Small intestine (tissue), 7 donors: Measurements from ENCODE around the gene RTP3. TPM values are rescaled to one million over a fixed set of nuclear protein-coding genes. Genes with fewer than 3 reads are reported as not detected.
"Not testable (repeated sequence)": the region's sequence is repeated elsewhere in the genome, so short reads cannot be mapped to it uniquely, and the experiment has no call there.

Source experiments
- DNase-seq, 2 donors: peaks; one replicate each; pipeline versions ENCODE4 v3.0.0 to v3.0.0-alpha.2; 2013
- FAIRE-seq: peaks from 2 replicates; lab custom pipeline; 2012; peaks lifted over from hg19 to GRCh38; lab: Jason Lieb, UNC
- H3K27ac ChIP-seq, 3 donors: one replicate each; pipeline ENCODE4 v1.5.1; 2013; ENCODE audit warnings: low read length in 2 of 3, mild to moderate bottlenecking in 2 of 3, control low read depth in 1 of 3, inconsistent platforms in 1 of 3, low read depth in 1 of 3, moderate library complexity in 1 of 3
- H3K27me3 ChIP-seq, 3 donors: one replicate each; pipeline ENCODE4 v1.6.1; 2013; ENCODE audit warnings: low read length in 3 of 3, inconsistent platforms in 1 of 3; ENCODE audit not compliant: control insufficient read depth in 3 of 3, insufficient read depth in 3 of 3
- H3K36me3 ChIP-seq, 3 donors: one replicate each; pipeline ENCODE4 v1.6.1; 2013; ENCODE audit warnings: low read length in 3 of 3, inconsistent platforms in 1 of 3, low read depth in 1 of 3, mild to moderate bottlenecking in 1 of 3, moderate library complexity in 1 of 3; ENCODE audit not compliant: control insufficient read depth in 3 of 3, insufficient read depth in 2 of 3
- H3K4me1 ChIP-seq, 3 donors: one replicate each; pipeline ENCODE4 v1.6.1; 2013; ENCODE audit warnings: low read length in 2 of 3, inconsistent platforms in 1 of 3, low read depth in 1 of 3, mild to moderate bottlenecking in 1 of 3, moderate library complexity in 1 of 3; ENCODE audit not compliant: control insufficient read depth in 3 of 3, insufficient read depth in 2 of 3
- H3K4me3 ChIP-seq, 3 donors: one replicate each; pipeline ENCODE4 v1.5.1; 2013; ENCODE audit warnings: low read length in 3 of 3, control low read depth in 1 of 3, inconsistent platforms in 1 of 3, low read depth in 1 of 3, mild to moderate bottlenecking in 1 of 3, moderate library complexity in 1 of 3
- H3K9me3 ChIP-seq, 2 donors: one replicate each; pipeline ENCODE4 v1.6.1; 2013; ENCODE audit warnings: low read depth in 1 of 2, low read length in 1 of 2; ENCODE audit not compliant: control insufficient read depth in 2 of 2, insufficient read depth in 1 of 2
- WGBS, 3 donors: extraction: QIAGEN DNeasy Blood & Tissue Kit; methylation state at CpG; one replicate each; pipeline ENCODE4 v1.1.7; 2013; 5-methylcytosine and 5-hydroxymethylcytosine counted together
- polyA plus RNA-seq, 4 donors: library from polyadenylated mRNA; stranded (reverse) in 3 of 4; unstranded in 1 of 4; fragments of 200-250 nt in 3 of 4; fragments of 120-200 nt in 1 of 4; gene quantifications; one replicate each; pipeline versions ENCODE4 v1.2.1 to v1.2.3, GENCODE V29; 2013
- donor health status: healthy with polysubstance abuse.
- donor health status: control.
- donor health status: control.
- donor health status: Bipolar disorder and iron deficiency.
- donor health status: healthy.

RTP3 gene
- polyA plus RNA-seq, 4 donors = 0.06 TPM; not detected in 3

DNA sequence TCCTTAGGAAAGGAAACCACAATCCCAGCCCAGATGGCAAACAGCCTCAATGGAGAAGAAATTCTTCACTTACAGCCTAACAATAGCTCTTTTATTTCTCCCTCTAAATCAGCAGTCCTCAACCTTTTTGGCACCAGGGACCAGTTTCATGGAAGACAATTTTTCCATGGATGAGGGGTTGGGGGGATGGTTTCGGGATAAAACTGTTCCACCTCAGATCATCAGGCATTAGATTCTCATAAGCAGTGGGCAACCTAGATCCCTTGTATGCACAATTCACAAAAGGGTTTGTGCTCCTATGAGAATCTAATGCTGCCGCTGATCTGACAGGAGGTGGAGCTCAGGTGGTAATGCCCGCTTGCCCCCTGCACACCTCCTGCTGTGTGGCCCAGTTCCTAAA lies 50.8 kb downstream of the RTP3 start:
- not testable (repeated sequence) for DNase-seq, FAIRE-seq, H3K4me3 ChIP-seq, H3K27me3 ChIP-seq, H3K36me3 ChIP-seq, H3K4me1 ChIP-seq, H3K9me3 ChIP-seq, H3K27ac ChIP-seq
- 91 to 98% (median 96%) methylated on average over 3 of the region's 3 CpGs for WGBS, 3 donors

DNA sequence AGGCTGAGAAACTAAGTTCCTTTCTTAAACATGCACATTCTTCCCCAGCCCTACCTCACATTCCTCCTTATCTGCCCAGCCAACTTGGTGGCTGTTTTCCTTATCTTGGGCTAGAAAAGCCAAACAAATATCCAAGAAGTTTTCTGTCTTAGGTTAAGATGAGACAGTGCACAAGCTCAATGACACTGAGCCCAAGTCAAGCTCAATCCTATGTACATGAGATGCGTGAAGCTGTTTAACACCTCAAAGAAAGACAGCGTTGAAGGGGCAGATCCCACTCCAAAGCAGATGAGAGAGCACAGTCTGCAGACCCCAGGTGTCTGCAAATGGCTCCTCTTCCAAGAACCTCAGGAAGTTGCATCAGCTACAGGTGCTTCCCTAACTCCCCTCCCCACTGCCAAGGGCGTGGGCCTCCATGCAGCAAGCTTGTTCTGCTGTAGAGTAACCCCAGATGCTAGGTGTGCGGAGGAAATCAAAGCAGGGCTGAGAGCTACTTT lies 51.7 kb downstream of the RTP3 start:
- Histone ChIP-seq H3K27me3 (no peaks in the 10 kb centered on the region), H3K36me3 (no peaks in the 10 kb centered on the region), H3K9me3 (no peaks in the 10 kb centered on the region), H3K4me3 (no peak overlapping the region), H3K27ac (no peak overlapping the region), H3K4me1 (no peaks in the 10 kb centered on the region)
- WGBS, 3 donors = 64 to 74% (median 70%) methylated on average over 4 of the region's 4 CpGs
- no peak for DNase-seq
- FAIRE-seq = no peak

- no peak for FAIRE-seq
- Histone ChIP-seq H3K27me3 (no peaks in the 10 kb centered on the region), H3K4me3 (no peak overlapping the region), H3K36me3 (no peaks in the 10 kb centered on the region), H3K9me3 (no peaks in the 10 kb centered on the region), H3K27ac (no peak overlapping the region), H3K4me1 (no peaks in the 10 kb centered on the region)
- DNase-seq = no peak
- 67 to 72% (median 67%) methylated on average over 1 of the region's 1 CpG for WGBS, 3 donors
Measured at GRCh38 chr3:46549989-46550388, 52.2 kb downstream of the RTP3 start.

Other genes starting within 250 kb of the RTP3 start
- gene CCR2, start 143.9 kb upstream of the RTP3 start, polyA plus RNA-seq = 1 to 10 TPM in 2 of 4 donors, under 1 TPM in 1, not detected in 1; 0.87 to 1.4 (median 1.3) TPM
- gene CCR5, start 127.0 kb upstream of the RTP3 start, polyA plus RNA-seq = 1 to 10 TPM in 1 of 4 donors, under 1 TPM in 3; 0.81 to 1.5 (median 0.92) TPM
- 10 to 100 TPM; 10.7 to 13.9 (median 12.2) TPM for gene CCRL2, start 90.7 kb upstream of the RTP3 start, polyA plus RNA-seq
- gene LTF, start 33.1 kb upstream of the RTP3 start, polyA plus RNA-seq = 1 to 10 TPM in 2 of 4 donors, under 1 TPM in 2; 0.22 to 6.0 (median 1.5) TPM
- gene LRRC2, start 68.3 kb downstream of the RTP3 start, polyA plus RNA-seq = under 1 TPM in 3 of 4 donors, not detected in 1; 0.22 to 0.66 (median 0.61) TPM
- gene FAM240A, start 114.5 kb downstream of the RTP3 start, polyA plus RNA-seq = not detected
- gene ALS2CL, start 195.7 kb downstream of the RTP3 start, polyA plus RNA-seq = 10 to 100 TPM; 11.8 to 100.0 (median 46.5) TPM
- under 1 TPM in 2 of 4 donors, not detected in 2; 0.22 to 0.70 TPM for gene TMIE, start 203.4 kb downstream of the RTP3 start, polyA plus RNA-seq
- gene PRSS50, start 219.9 kb downstream of the RTP3 start, polyA plus RNA-seq = 1 to 10 TPM in 1 of 4 donors, under 1 TPM in 1, not detected in 2; 0.01 to 3.7 TPM